Measurements from ENCODE around the gene CHST11.

The CHST11 gene

GRCh38 chr12:104453133-104453532 is 3.6 kb upstream of the CHST11 start:
- no peak overlapping the region for H3K4me3 ChIP-seq (ENCODE audit: low read depth, low read length)
- no peak for TF ChIP-seq CTCF (IDR thresholded peaks at IDR 0.05; ENCODE audit: low read depth, low read length)

DNA sequence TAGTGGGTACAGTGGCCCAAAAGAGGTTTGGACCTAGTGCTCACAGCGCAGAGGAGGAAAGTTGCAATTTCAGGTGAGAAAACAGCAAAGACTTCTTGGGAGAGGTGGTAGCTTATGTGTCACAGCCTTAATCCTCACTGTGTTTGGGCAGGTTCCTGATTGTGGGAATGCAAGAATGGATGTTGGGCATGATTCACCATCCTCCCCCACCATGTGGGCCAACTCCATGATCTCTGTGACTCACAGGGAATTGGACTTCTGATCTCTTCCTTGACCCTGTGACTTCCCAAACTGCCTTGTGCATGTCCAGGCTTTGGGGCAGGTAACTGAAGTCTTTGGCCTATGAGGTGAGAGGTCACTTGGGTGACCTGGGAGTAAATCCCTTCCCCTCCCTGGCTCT is 1.8 kb upstream of the CHST11 start:
- no peak overlapping the region for H3K4me3 ChIP-seq (ENCODE audit: low read depth, low read length)
- TF ChIP-seq CTCF (IDR thresholded peaks at IDR 0.05; ENCODE audit: low read depth, low read length) = no peak

- no peak for TF ChIP-seq CTCF (IDR thresholded peaks at IDR 0.05; ENCODE audit: low read depth, low read length)
- H3K4me3 ChIP-seq (ENCODE audit: low read depth, low read length) = peak overlapping the region; percentile 76
These were observed 951 bp upstream of the CHST11 start for GRCh38 chr12:104455578-104456416.

DNA sequence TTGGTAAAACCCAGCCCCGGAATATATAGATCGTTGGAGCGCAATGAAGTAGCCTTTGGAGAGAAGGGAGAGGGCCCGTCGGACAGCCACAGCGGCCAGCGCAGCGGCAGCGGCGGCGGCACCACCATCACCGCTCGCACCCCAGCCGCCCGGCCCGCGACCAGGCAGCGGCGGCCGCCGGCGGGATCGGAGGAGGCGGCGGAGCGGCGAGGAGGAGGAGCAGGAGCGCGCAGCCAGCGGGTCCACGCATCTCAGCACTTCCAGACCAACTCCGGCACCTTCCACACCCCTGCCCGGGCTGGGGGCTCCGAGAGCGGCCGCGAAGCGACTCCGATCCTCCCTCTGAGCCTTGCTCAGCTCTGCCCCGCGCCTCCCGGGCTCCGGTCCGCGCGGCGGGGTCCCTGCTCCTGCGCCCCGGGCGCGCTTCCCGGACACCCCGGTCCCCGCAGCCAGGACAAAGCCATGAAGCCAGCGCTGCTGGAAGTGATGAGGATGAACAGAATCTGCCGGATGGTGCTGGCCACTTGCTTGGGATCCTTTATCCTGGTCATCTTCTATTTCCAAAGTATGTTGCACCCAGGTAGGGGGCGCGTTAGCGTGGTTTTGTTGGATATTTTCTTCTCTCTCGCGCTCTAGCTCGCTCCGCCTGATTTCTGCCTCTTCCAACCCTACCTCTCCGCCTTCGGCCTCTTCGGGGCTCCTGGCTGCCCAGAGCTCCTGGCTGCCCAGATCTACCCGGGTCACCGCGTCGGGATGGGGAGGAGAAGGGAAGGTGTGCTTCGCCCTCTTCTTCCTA is 400 bp downstream of the CHST11 start:
- peak overlapping the region; percentile 76 for H3K4me3 ChIP-seq (ENCODE audit: low read depth, low read length)
- TF ChIP-seq CTCF (IDR thresholded peaks at IDR 0.05; ENCODE audit: low read depth, low read length) = peak; percentile 22; the same call in 1 of the 2 replicates

GRCh38 chr12:104457746-104458693 is 1.3 kb downstream of the CHST11 start:
- peak overlapping the region; percentile 76 for H3K4me3 ChIP-seq (ENCODE audit: low read depth, low read length)
- no peak for TF ChIP-seq CTCF (IDR thresholded peaks at IDR 0.05; ENCODE audit: low read depth, low read length)

- no peak for TF ChIP-seq CTCF (IDR thresholded peaks at IDR 0.05; ENCODE audit: low read depth, low read length)
These were observed 2.1 kb downstream of the CHST11 start for GRCh38 chr12:104458694-104459367.

More at GRCh38 chr12:104458694-104459367, 2.1 kb downstream of the CHST11 start:
- peak overlapping the region; percentile 76 for H3K4me3 ChIP-seq (ENCODE audit: low read depth, low read length)
